T follicular helper cell (primary cell): Measurements from ENCODE around the gene PC.

Source experiments
- DNase-seq: peaks from one replicate; pipeline ENCODE4 v3.0.0-alpha.2; 2020; ENCODE audit warnings: low read depth

The PC gene

GRCh38 chr11:66951927-66952337, 6.3 kb downstream of the PC start:
- DNase-seq: no peak

- DNase-seq: no peak
These were observed 7.0 kb downstream of the PC start for GRCh38 chr11:66951135-66951534.

DNA sequence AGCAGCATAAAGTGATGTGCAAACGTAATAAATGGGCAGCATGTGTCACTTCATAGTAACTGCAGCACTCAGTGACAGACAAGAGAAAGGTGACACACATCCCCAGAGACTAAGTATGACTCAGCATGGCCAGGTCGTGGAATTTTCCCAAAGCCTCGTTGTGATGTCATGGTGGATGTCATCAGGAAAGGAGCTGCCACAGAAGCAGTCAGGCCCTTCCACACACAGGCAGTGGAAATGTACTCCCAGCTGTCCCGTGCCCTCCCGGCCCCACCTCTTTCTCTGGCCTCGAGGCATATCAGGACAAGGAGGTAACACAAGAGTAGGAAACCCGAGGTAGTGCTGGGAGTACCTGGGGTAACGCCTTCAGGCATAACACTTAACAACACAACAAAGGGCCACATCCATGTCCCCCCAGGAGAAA, 8.1 kb downstream of the PC start:
- no peak for DNase-seq

DNA sequence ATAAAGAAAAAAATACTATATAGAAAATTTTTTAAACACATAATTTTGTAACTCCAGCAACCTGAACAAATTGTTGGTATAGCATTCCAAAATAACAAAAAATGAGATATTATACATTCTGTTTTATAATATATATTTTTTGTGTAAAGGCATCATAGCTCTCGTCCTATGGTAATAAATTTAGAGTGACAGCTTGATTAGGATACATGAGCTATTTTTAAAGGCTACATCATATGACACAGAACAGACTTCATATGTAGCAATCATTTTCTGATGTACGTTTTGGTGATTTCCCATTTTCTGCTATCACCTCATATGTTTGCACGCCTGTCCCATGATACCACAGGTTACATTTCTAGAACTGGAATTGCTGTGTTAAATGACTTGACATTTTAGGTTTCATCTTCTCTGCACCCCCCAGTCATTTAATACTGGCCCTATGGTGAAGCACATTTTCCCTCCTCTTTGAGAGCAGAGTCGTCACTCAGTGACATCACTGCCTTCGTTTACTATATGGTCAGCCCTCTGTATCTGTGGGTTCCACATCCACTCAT, 19.5 kb downstream of the PC start:
- no peak for DNase-seq

GRCh38 chr11:66937193-66937733, 20.9 kb downstream of the PC start:
- DNase-seq: no peak

DNA sequence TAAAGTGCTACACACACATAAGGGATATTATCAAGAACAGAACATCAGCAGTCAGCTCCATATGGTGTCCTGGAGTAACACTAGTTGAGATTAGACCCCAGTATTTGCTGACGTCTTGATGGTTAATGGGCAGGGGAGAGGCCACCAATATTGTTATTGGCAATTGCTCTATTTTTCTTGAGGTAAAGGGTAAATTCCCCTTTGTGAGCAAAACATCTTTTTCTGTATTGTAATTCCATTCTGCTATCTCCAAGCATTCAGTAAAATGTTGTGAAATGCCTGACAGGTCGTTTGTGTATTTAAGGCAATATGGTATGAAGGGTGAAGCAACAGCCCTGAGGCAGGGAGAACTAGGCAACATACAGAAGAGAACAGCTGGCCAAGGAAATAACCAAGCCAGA, 21.9 kb downstream of the PC start:
- DNase-seq: no peak

DNA sequence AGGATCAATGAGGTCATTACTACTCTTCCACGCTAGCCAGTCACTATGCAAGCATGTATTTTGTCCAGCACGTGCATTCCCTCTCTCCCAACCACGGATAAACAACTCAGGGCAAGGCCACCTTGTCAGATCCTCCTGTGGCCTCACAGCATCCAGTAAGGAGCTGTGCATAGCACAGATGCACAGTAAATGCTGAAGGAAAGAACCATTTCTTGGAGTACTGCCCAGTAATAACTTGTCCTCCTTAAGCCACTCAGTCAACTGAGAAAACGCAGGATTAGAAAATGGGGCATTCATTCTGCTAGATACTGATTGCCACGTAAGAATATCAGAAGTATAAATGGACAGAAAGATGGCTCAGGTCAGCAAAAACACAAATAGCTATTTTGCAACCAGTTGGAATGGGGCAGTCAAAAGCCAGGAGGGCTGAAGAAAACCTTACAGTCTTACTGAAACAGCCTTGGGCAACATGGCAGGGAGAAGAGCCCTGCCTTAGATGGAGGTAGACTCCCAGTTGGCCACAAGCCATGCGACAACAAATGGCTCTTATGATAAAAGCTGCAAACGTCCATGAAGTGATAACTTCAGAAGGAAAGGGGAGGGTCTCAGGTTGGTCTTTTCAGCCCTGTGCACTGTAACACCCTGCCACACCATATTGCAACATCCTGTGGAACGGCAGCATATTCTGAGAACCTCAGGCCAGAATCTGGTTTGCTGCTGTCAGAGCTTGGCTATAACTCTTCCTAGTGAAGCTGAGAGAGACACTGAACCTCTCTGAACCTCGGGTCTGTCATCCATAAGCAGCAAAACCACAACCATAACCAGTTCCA, 23.0 kb downstream of the PC start:
- DNase-seq: no peak

- no peak for DNase-seq
These were observed 24.7 kb downstream of the PC start for GRCh38 chr11:66933531-66933930.

DNA sequence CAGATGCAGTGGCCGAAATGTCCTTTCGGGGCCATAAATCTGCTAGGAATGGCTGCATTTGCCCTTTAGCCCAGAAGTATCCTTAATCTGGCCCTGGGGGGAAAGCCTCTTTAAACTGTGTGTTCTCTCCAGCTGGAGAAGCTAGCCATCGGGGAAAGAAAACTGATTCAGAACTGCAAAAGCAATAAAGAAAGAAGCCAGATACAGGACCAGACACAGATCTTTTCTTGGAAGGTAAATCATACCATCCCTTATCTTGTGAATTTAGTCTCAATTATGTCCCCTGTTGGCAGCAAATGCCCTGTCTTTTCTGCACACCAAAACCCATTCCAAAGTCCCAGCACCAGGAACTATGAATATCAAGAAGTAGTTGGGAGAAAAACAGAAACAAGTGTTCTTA, 25.6 kb downstream of the PC start:
- DNase-seq: no peak

DNA sequence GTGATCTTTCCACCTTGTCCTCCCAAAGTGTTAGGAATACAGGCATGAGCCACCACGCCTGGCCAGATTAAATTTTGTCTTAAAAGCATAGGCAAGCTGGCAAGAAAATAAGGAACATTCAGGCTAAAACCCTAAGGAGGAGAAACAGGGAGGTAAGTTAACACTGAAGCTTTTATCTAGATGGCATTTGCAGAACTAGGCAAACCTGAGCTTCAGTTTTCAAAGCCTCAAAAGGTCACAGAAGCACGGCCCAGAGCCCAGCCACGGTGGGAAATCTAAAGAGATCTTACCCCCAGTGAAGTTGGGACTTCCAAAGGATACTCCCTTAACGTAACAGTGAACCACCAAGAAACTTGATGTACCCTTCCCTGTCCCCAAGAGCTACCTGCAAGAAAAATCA, 28.4 kb downstream of the PC start:
- DNase-seq: no peak

GRCh38 chr11:66924272-66924671, 33.9 kb downstream of the PC start:
- DNase-seq: no peak

DNA sequence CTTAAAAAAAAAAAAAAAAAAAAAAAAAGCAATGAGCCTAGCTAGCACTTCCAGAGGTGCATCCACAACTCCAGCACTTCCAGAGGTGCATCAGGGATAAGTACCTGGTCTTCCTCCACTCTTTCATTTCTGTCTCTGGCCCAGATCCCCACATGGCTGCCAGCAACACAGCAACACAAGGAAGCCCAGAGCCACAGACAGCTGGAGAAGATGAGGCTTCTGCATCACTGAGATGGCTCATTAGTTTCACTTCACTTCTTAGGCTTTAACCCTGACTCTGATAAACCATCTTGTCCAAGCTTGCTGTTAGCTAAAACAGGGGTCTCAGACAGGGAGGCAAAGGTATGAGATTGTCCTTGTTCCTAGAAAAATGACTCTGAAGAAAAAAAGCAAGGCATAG, 35.6 kb downstream of the PC start:
- DNase-seq: no peak

DNA sequence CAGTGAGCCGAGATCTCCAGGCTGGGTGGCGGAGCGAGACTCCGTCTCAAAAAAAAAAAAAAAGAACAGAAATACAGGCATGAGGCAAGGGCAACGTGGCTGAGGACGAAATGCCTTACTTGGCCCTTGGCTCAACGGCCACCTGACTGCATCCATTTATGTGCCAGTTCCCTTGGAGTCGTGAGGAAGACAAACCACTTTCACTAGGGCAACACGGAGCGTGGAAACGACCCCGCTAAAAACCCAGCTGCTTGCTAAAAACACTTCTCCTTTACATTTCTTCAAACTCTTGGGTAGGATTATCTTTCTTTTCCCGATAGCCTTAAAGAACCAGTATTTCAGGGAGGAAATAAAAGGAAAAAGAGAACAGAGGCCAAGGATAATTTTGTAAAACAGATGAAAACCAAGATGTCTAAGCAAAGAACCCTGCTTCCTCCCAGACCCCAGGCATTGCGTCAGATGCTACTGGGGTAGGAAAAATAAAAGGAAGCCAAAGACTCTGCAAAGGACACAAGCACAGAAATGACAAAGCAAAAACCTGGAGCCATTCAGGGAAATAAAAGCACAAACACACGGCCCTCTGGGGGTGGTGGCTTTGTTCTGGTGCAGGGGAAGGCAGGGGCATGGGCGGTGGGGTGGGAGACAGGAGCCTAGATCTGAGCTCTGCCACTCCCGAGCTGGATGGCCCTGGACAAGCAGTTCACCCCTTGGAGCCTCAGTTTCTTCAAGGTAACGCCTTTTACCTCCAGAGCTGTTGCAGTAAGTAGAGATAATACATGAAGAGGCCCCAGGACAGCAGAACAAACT, 37.0 kb downstream of the PC start:
- no peak for DNase-seq

GRCh38 chr11:66919923-66920322, 38.3 kb downstream of the PC start:
- DNase-seq: no peak

GRCh38 chr11:66918741-66919140, 39.4 kb downstream of the PC start:
- no peak for DNase-seq

DNA sequence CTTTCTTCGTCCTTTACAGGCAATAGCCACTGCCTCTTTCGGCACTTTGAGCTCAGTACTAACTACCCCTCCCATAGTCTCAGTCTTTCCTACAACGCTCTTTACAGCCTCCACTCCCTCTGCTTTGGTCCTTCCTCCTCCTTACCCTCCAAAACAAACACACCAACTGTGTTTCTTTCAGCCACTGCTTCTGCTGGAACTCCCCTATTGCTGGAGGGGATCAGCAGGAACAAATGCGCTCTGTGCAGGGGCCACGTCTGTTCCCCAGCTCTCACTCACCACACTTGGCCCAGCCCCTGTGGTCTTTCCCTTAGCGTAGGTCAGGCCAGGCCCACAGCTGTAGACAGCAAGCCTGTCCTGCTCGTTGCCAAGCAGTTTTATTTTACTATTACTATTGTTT, 42.3 kb downstream of the PC start:
- DNase-seq: no peak

DNA sequence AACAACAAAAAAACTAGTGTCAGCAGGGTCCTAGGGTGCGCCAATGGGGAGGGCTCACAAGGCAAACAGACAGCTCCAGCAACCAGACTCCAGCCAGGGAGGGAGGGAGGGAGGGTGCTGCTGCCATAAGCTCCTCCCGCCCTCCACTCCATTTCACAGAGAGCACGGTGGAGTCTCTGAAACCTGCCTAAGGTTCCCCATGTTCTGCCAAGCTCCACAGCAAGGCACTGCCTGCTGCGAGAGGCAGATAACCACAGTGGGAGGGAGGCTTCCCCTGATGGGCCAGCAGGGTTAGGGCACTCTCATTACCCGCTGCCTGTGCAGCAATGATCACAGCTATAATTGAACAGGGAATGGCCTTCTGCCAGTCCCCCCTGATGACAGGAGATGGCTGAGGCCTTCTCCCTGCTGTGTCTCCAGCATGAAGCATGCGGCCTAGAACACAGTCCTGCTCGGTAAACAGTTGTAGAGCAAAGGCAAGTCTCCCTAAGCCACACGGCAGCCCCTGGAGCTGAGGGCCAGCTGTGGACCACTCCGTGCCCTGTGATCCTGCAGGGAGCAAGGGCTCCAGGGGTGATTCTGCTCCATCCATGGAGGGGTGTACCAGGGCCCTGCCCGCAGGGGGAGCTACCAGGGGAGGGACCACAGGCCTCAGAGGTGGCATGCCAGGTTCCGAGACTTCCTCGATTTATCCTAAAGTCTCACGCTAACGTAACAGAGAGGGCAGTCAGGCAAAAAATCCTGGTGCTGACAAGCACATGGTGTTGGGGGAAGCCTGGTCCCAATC, 42.9 kb downstream of the PC start:
- no peak for DNase-seq

GRCh38 chr11:66914505-66914904, 43.7 kb downstream of the PC start:
- no peak for DNase-seq

DNA sequence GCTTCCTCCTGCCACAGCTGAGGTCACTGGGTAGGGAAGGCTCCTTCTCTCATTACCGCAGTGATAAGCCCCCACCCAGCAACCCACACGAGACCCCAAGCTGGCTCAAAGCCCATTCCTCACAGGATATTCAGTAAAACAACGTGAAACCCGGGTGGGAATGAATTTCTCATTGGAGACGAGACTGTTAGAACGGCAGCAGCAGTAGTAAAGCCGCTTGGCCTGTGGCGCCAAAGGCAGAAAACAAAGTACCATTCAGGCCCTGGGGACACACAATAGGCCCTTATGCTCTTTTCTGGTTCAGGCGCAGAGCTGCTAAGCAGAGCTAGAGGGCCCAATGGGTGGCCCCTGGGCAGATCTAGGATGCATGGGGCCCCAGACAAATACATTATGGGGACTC, 45.3 kb downstream of the PC start:
- DNase-seq: no peak

DNA sequence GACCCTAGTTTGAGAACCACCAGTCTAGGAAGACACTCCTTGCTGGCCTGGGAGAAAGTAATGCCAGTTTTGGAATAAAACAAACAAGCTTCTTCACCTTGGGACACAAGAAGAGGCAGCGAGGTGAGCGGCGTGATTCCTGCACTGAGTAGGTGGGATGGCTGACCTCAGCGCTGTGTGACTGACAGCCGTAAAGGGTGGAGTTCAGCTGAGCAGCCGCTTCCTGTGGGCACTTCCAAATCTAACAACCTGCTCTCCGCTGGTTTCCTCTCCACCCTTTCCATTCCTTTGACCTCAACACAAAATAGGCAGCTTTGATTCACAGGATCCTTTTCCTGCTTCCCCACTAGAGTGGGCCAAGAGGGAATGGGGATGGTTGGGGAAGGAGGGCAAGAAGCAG, 45.8 kb downstream of the PC start:
- no peak for DNase-seq

DNA sequence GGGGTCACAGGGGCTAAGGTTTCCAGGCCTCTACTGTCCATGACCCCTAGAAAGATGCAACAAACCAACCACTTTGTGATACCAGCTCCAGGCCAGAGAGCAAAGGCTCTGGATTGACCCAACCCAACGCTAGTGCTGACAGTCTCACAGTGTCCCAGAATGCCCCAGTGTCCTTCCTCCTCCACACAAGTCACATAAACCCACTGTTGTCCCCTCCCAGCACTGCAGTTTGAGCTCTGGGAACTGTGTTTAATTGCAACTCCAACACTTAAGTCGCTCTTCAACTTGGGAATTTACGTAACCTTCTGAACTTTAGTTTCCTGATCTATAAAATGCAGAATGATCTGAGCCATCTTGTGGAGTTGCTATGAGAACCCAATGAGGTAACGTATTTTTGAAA, 47.5 kb downstream of the PC start:
- no peak for DNase-seq

GRCh38 chr11:66910016-66910415, 48.2 kb downstream of the PC start:
- DNase-seq: no peak
